NT2/D1 (cell line): ENCODE data around the gene CAMK2D.

ENCODE experiments used
- SUZ12 ChIP-seq: IDR thresholded peaks from 2 replicates; pipeline ENCODE4 v1.6.1; 2011; ENCODE audit not compliant: insufficient read length, insufficient read depth; ENCODE audit errors: extremely low read depth
- YY1 ChIP-seq: IDR thresholded peaks from 2 replicates; pipeline ENCODE4 v1.6.1; 2011; ENCODE audit not compliant: insufficient read length, insufficient read depth
- ZNF274 ChIP-seq: IDR thresholded peaks from 2 replicates; pipeline ENCODE4 v1.6.1; 2011; ENCODE audit warnings: mild to moderate bottlenecking, low read depth, low read length

DNA sequence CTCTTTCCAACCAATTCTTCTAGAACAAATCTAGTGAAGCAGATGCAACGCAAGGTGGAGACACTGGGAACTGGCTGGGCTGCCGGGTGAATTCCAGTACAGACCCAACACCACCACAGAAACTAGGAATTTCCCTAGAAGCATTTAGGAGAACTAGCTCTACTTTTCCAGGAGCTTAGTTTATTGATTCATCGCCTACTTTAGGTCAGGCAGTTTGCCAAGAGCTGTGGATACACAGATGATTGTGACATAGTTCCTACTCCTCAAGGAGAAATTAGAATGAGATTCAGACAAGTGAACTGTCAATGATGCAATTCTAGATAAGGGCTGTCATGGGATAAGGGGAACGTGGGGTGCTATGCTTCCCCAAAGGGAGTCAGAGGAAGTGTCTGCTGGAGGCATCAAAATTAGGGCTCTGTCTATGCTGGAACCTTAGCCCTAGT, 350.0 kb downstream of the CAMK2D start:
- TF ChIP-seq SUZ12 (no peak), ZNF274 (no peak), YY1 (no peak)
